HG03060 (cell line): Measurements from ENCODE around the gene WNT10A.
"Not testable (repeated sequence)": the region's sequence is repeated elsewhere in the genome, so short reads cannot be mapped to it uniquely, and the experiment has no call there.

Experiments used
- ATAC-seq: cut with Tn5 transposase; IDR thresholded peaks from one replicate; pipeline ENCODE4 v1.9.1; 2021; ENCODE audit warnings: low read depth, moderate number of reproducible peaks; ENCODE audit not compliant: unreplicated experiment

The WNT10A gene

DNA sequence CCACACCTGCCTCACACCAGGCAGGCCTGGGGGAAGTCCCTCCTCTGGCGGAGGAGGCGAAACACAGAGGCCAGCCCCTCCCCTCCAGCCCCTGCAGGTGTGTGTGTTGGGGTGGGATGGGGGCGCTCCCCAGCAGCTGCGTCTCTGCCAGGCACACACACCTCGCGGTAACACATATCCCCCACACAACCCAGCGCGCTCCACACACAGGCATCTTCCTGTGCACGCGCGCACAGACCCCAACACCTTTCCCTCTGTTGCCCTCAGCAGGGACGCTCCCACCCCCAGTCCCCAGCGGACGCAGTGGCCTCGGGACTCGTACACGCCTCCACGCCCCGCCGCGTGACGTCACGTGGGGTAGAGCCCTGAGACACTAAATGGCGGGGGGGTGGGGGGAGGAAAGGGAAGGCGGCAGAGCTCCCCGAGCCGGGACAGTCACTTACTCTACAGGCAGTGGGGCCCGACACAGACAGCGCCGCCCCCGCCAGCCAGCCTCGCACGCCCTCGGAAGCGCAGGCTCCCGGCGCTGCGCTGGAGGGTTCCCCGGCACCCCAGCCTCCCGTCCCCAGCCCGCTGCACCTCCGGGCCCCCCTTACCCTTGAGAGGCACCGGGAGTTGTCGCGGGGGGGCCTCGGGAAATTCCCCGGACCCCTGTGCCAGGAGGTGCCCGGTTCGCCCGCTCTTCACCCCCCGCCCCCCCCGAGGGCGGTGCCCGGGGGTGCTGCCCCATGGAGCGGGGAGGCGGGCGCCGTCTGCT lies at the start of gene WNT10A:
Gene WNT10A (plus strand): TSS at position 751 of the 757 bp plus-strand sequence. CDS start 144 bp downstream, outside the sequence.
- peak; percentile 45 for ATAC-seq

DNA sequence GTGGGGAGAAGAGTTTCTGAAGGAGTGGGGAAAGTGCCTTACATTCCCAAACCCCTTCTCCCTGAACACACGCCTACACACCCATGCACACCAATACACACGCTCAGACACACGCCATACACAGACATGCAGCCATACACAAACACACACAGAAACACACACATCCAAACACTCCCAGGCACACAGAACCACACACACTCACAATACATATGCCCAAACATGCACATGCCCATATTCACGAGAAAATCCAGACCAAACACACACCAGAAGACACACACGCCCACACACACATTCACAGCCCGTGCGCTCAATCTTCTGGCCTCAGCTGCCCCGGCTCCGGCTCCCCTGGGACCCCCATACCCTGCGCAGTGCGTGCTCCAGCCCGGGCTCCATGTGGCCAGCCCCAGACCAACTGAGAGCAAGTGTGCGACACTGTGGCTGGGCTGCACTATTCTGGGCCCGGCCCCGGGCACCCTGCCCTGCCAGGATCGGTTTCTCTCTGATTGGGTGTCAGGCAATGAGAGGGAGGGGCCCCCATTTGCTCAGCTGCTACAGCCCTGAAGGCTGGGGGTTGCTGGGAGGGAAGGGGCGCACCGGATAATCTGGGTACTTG lies 49.2 kb upstream of the WNT10A start, which contains the start of gene PRKAG3:
Gene PRKAG3 (minus strand): TSS at position 426 of the 613 bp plus-strand sequence.
- no peak for ATAC-seq

DNA sequence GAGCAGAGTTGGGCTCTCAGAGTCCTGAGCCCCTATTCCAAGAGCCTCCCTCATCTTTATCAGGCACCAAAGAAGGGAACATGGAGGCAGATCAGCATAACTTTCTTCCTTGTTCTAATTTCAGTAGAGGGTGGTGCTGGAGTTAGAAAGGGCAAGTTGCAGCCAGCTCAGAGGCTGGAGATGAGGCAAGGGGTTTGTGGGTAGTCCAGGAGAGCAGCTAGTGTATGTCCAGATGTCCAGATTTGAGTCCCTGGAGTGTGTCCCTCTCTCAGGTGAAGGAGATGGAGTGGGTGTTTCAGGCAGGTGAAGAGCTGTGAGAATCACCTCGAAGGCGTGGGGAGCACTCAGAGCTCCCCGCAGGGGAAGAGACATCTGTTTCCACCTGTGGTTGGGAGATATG lies 48.6 kb upstream of the WNT10A start:
- ATAC-seq = no peak

DNA sequence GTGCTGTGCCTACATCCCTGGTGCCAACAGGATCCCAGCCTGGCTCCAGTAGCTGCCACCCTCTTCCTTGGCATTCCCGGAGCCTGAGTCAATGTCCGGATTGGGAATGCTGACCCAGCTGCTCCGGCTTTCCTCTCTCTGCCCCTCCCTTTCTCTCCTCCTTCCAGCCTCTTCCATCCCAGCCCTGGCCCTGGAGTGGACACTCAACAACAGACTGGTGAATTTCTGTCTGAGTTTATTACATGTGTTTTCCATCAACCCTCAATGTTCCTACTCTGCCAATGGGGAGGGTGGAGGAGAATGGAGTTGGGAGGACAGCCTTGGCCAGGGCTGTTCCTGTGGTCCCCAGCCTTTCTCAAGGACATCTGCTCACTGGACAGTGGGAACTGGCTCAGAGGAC lies 48.1 kb upstream of the WNT10A start:
- no peak for ATAC-seq

DNA sequence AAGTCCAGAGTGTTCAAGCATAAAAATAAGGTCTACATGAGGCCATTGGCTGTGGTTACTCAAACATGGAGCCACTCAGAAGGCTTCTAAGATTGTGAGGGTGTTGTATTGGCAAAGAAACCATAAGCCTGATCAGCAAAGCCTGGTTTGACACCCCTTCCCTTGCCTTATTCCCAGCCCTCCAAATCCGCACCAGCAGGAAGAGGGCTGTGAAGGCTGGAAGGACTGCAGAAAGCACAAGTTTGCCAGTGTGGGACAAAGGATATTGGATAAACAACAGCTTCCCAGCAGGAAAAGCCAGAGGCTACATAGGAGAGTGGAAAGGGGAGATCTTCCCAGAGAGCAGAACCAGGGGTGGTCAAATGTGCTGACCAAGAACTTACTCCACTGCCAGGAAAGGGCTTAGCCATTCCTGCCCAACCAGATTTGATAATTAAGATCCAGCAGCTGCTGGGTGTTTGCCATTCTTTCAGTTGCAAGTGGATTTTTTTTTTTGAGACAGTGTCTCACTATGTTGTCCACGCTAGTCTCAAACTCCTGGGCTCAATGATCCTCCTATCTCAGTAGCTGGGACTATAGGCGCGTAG lies 47.5 kb upstream of the WNT10A start:
- no peak for ATAC-seq

DNA sequence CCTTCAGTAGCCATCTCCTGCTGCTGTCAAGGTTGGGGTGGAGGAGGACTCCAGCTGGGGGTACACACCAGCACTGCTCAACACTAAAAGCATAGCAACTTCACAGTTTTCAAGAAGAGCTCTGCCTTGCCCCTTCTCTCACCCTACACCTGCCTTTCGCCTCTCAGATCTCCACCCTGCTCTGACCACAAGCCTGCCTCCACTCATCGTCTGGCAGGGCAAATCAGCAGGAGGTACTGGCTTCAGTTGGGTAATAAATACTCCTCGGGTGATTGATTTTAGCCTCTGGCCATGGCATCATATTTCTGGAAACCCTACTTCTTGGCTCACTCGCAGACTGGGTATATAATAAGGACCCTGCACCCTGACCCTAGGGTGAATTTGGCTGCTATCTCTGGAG lies 46.0 kb upstream of the WNT10A start:
- ATAC-seq = no peak

DNA sequence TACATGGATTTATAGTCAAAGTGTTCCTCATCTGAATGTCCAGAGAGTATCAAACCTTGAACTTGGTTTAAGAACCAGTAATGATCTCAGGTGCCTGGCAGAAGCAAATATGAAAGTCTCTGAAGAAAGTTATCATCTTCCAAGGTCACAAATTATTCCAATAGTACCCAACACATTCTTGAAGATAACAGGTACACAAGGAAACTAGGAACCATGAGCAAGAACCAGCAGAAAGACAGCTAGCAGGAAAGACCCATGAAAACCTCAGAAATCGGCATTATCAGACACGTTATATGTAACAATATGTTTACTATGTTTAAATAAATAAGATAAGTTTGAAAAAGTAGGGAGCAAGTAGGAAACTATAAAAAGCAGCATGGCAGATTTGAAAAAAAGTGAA lies 43.2 kb upstream of the WNT10A start:
- no peak for ATAC-seq

DNA sequence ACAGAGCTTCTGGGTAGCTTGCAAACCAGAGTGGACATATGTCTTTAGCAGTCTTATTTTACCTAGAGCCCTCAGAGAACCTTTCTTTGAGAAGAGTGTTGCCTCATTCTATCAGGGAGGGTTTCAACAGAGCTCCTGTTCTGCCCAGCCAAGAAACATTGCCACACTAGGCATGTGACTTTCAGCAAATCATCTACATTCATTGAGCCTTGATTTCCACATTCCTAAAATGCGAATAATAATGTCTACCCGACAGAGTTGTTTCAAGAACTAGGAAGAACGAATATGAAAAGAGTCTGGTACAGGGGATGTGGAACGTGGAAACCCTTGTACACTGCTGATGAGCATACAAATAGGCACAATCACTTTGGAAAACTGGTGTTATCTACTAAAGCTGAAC lies 41.2 kb upstream of the WNT10A start:
- ATAC-seq = no peak

DNA sequence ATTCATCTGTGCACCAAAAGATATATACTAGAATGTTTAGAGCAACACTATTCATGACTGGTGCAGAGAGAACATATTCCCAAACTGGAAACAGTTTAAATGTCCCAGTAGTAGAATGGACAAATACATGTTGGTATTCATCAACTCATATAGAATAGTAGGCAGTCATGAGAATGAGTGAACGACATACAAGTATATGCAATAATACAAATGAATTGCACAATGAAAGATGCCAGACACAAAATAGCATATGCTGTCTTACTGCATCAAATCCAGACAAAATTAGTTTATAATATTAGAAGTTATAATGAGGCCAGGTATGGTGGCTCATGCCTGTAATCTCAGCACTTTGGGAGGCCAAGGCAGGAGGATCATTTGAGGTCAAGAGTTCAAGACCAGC lies 40.8 kb upstream of the WNT10A start:
- ATAC-seq = no peak

DNA sequence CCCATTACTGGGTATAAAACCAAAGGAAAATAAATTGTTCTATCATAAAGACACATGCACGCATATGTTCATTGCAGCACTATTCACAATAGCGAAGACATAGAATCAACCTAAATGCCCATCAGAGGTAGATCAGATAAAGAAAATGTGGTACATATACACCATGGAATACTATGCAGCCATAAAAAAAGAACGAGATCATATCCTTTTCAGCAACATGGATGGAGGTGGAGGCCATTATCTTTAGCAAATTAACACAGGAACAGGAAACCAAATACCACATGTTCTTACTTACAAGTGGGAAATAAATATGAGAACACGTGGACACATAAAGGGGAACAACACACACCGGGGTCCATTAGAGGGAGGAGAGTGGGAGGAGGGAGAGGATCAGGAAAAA lies 36.3 kb upstream of the WNT10A start:
- not testable (repeated sequence) for ATAC-seq

DNA sequence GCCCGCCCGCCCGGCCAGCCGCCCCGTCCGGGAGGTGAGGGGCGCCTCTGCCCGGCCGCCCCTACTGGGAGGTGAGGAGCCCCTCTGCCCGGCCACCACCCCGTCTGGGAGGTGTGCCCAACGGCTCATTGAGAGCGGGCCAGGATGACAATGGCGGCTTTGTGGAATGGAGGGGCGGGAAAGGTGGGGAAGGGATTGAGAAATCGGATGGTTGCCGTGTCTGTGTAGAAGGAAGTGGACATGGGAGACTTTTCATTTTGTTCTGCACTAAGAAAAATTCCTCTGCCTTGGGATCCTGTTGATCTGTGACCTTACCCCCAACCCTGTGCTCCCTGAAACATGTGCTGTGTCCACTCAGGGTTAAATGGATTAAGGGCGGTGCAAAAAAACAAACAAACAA lies 33.7 kb upstream of the WNT10A start:
- not testable (repeated sequence) for ATAC-seq

DNA sequence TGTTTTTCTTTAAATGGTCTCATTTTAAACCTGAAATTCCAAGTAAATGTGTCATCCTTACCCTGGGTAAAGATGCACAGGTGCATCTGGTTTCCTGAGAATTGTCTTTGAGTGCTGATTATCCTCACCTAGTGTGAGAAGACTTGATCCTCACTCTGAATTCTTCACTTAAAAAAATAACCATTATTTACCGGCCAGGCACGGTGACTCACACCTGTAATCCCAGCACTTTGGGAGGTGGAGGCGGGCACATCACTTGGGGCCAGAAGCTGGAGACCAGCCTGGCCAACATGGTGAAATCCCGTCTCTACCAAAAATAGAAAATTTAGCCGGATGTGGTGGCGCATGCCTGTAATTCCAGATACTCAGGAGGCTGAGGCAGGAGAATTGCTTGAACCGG lies 30.9 kb upstream of the WNT10A start:
- no peak for ATAC-seq

DNA sequence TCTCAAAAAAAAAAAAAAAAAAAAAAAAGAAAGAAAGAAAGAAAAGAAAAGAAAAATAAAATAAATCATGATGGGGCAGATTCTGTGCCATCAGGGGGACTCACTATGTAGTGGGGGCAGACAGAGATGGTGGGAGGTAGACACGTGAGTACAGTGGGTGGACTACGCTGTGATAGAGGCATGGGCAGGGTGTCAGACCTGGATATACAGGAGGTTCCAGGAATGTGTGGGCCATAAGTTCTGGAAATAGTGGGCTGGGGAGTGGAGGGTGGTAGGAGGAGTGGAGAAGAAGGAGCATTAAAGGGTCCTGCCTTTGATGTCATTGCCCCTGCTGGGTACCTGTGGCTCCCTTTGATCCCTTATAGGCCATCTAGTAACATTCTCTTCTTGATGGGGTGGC lies 29.9 kb upstream of the WNT10A start:
- ATAC-seq = no peak

DNA sequence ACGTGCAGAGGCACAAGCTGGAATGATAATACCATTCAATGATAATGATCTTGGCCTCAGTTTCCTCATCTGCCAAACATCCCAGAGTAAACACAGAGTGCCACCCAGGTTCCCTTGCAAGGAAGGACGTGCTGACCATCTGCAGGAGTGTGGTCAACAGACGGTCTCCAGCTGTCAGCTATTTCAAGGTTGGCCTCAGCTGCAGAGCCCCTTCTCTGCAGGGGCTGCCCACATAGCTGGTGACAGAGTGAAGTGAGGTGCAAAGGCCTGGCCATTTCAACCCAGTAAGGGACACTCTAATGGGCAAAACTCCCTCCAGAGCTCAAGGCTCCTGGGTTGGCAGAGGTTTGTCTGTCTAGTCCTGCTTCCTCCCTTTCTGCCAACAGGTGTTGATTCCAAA lies 29.4 kb upstream of the WNT10A start:
- ATAC-seq = no peak

DNA sequence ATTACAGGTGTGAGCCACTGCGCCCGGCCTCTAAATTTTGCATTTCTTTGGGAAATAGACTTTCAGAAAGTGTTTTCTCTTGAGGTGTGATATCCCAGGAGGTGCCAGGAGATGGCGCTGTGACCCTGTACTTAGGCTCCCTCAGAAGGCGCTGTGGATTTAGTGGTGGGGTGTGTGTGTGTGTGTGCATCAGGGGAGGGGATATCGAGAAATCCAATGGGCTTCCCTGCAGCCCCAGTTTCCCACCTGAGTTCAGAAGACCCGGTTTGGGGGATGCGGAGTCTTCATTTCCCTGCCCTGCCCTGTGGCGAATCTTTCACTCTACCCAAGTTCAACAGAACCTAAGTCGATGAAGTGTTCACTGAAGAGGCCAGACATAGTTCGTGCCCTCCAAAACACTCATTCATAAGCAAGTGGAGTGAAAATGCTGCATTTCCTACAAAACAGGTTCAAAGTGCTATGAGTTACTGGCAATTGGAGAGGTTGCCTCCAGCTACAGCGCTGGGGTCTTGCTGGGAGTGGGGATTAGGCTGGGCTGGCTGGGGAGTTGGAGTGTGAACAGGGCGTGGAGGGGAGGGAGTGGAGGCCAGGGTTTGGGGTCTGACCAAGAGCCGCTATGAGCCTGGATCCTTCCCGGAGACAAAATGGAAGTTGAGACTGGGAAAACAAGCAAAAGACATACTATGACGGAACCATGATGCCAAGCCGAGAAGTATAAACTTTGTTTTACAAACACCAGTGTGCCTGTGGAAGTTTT lies 27.6 kb upstream of the WNT10A start:
- no peak for ATAC-seq

DNA sequence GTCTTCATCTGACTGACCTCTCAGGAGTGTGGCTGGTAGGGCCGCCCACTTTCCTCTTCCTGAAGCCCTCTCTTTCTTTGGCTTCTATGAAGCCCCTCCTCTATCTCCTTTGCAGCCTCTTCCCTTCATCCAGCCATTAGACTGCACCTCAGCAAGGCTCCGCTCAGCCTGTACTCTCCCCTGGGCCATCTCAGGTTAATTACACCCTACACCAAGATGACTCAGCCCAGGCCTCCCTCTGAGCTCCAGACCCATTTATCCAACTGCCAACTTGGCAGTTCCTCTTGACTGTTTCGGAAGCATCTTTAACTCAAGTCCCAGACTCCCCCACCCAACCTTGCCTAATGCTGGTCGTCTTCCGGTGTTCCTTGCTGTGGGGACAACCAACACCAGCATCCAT lies 26.9 kb upstream of the WNT10A start:
- ATAC-seq = no peak

DNA sequence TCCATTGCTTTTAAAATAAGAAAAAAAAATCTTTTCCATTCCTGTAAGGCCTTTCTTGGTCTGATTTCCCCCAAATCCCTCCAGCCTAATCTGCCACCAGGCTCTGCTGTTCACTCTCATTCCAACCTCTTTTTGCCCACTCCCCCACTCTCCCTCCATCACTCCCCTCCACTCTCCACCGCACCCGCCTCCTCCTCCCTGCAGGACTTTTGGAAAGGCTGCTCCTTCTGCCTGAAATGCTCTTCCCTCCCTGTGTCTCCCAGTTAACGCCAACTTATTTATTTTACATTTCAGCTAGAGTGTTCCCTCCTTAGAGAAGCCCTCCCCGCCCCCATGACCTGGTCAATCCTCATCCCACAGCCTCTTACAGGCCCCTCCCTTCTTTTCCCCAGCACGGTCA lies 25.8 kb upstream of the WNT10A start:
- ATAC-seq = no peak

DNA sequence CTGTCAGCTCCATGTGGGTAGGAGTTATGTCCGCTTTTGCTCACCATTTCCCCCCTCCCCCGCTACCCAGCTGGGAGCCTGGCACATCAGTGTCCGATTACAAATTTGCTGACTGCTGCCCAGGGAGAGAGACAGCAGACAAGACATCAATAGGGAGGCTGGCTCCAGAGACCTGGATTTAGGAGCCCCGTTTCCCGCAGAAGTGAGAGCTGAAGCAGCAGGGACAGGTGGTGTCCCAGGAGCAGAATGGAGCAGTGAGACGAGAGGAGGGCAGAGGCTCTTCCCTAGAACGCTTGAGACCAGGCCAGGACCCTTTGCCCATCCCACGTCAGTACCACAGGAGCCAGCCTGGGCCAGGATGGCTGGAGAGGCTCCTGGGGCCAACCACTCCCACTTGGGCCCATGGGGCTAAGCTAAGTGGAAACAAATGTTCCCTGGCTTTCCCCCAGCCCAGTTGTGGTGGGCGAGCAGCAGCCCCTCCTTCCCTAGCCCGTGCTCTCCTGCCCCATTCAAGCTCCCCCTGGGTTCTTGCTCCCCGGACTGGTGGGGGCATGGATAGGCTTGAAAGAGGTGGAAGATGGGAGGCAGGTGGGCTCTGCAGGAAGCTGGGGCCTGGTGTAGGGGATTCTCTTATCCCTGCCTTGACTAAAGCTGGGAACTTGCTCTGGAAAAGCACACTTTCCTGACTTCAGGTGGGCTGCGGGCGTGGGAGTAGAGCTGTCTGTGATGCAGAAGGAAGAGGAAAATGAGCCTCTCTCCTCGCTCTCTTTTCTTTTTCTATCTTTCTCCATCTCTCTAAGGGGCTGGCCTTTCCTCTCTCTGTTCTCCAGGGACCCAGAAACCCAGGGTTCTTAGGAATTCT lies 25.1 kb upstream of the WNT10A start:
- no peak for ATAC-seq

DNA sequence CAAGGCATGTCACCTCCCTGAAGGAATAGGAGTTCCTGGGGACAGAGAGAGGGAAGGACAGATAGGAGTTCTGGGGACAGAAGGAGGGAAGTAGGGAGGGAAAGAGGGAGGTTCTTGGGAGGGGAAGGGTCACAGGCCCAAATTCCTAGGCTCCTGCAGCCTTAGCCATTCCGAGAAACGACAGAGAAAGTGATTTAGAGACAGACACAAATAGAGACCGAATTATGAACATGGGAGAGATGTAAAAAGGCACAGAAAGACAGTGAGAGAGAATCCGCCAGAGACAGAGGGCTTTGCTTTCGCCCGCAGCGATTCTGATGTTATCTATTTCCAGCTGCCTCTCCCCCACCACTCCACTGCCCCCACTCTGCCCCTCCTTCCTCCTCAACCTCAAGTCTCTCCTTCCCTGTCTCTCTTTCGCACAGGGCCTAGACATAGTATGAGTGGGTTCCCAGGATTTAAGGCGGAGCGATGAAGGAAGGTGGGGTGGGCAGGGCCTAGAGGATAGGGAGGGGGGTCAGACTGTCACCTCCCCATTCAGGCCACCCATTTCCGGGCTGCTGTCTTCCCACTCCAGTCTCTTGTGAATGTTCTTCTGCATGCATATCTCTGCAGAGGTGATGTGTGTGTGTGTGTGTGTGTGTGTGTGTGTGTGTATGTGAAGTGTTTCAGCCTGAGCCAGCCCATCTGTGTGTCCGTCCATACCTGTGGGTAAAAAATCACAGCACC lies 24.3 kb upstream of the WNT10A start:
- ATAC-seq = no peak

DNA sequence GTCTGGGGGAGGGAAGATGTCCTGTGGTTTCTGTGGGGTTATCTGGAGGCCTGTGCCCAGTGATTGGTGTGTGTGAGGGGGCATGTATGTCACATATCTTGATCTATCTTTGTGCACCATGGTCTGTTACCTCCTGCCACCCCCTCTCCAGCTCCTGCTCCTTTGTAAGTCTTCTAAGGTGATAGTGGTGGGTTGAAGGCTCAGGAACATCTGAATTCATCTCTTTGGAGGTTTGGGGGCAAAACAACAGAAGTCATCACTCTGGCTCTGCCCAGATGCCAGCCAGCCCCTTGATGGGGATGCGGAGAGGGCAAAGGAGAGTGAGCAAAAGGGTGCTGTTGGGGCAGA lies 23.8 kb upstream of the WNT10A start:
- ATAC-seq = no peak
